Measurements from ENCODE around the gene DDX55. TPM values are rescaled to one million over a fixed set of nuclear protein-coding genes. Genes with fewer than 3 reads are reported as not detected.
A peak's percentile ranks its signal among the peaks of the same experiment; 100 is the strongest.

Gene DDX55
- total and polyA plus RNA-seq, 4 donors: 19.5 to 35.2 (median 28.6) TPM

DNA sequence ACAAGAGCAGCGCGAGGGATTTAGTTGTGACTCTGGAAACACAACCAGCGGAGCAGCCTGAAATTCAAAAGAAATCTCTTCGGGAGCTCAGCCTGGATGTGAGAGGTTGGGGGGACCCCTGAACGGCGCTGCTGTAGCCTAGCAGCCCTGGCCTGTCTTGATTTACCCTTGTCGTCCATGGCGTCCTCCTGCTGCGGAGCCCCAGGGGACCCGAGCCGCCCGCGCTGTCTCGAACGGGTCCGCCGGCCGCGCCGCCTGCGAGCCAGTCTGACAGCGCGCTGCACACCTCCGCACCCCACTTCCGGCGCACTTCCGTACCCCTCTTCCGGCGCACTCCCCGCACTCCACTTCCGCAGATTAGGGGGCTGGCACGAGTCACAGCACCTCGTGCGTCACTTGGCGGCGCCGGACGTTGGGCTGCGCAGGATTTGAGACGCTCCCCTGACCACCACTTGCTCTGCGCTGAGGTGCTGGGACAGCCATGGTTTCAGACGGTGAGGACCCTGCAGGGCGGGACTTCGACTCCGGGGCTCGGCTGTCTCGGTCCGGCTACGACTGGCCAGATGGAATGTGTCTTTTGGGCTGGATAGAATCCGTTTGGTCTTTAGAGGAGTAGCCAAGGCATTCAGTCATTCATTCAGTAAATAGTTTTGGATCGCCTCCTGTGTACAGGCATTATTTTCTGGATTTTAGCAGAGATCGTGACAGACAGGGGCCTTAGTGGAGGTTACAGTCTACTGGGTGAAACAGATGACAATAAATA, 31.7 kb downstream of the DDX55 start, which contains the start of the genes EIF2B1 and GTF2H3:
Gene EIF2B1 (minus strand): TSS at position 308 of the 763 bp plus-strand sequence. CDS start 129 bp downstream, at position 179.
Gene GTF2H3 (plus strand): TSS at position 451 of the 763 bp plus-strand sequence. CDS start 31 bp downstream, at position 482.
- Histone ChIP-seq H3K4me1 (ENCODE audit: control insufficient read depth, insufficient read depth, low read length) (peaks cover 14% of the 10 kb centered on the region), H3K9me3 (ENCODE audit: control insufficient read depth, insufficient read depth, low read length) (no peaks in the 10 kb centered on the region), H3K4me3 (ENCODE audit: low read depth, low read length) (peak within 1 kb of the TSS; percentile 98), H3K27ac (ENCODE audit: low read depth, low read length) (peak within 1 kb of the TSS; percentile 83), H3K36me3 (ENCODE audit: control insufficient read depth, insufficient read depth, low read length) (peaks cover 34% of the 10 kb centered on the region), H3K27me3 (ENCODE audit: control insufficient read depth, insufficient read depth, low read length) (no peaks in the 10 kb centered on the region)
- DNase-seq (ENCODE audit: low read depth in 4 of 6, low spot score in 6 of 6): peak; percentile 93 to 99 (median 94)
- WGBS (ENCODE audit: insufficient coverage): 0% methylated on average over 45 of the region's 52 CpGs

DNA sequence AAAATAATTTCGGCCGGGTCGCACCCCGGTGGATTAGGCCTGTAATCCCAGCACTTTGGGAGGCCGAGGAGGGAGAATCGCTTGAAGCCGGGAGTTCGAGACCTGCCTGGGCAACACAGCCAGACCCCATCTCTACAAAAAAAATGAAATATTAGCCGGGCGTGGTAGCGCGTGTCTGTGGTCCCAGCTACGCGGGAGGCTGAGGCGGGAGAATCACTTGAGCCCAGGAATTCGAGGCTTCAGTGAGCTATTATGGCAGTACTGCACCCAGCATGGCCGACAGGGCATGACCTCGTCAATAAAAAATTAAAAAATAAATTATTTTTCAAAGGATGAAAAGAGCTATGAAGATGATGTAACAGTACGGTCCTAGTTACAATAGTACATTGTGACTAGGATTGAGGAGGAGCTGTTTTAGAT, 32.3 kb downstream of the DDX55 start:
- 25% methylated on average over 17 of the region's 19 CpGs for WGBS (ENCODE audit: insufficient coverage)
- H3K9me3 ChIP-seq (ENCODE audit: control insufficient read depth, insufficient read depth, low read length): no peaks in the 10 kb centered on the region
- H3K36me3 ChIP-seq (ENCODE audit: control insufficient read depth, insufficient read depth, low read length): peaks cover 28% of the 10 kb centered on the region
- H3K27me3 ChIP-seq (ENCODE audit: control insufficient read depth, insufficient read depth, low read length): no peaks in the 10 kb centered on the region
- H3K4me1 ChIP-seq (ENCODE audit: control insufficient read depth, insufficient read depth, low read length): peaks cover 14% of the 10 kb centered on the region
- H3K27ac ChIP-seq (ENCODE audit: low read depth, low read length): peak overlapping the region; percentile 83
- DNase-seq (ENCODE audit: low read depth in 4 of 6, low spot score in 6 of 6): no peak
- peak overlapping the region; percentile 98 for H3K4me3 ChIP-seq (ENCODE audit: low read depth, low read length)

DNA sequence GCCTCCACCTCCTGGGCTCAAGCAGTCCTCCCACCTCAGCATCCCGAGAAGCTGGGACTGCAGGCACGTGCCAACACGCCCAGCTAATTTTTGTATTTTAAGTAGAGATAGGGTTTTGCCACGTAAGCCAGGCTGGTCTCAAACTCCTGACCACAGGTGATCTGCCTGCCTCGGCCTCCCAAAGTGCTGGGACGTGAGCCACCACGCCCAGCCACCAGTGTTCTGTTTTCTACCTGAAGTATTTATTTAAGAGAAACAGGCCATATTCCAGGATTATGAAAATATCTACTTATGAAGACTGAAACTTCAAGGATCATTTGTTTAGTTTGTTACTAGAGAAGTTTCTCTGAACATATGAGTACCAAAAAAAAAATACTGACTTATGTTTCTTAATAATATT, 42.0 kb downstream of the DDX55 start:
- no peak overlapping the region for H3K4me3 ChIP-seq (ENCODE audit: low read depth, low read length)
- H3K27ac ChIP-seq (ENCODE audit: low read depth, low read length): no peak overlapping the region
- H3K4me1 ChIP-seq (ENCODE audit: control insufficient read depth, insufficient read depth, low read length): no peaks in the 10 kb centered on the region
- no CpG with 5 or more reads among the region's 7 CpGs for WGBS (ENCODE audit: insufficient coverage)
- H3K9me3 ChIP-seq (ENCODE audit: control insufficient read depth, insufficient read depth, low read length): no peaks in the 10 kb centered on the region
- DNase-seq (ENCODE audit: low read depth in 4 of 6, low spot score in 6 of 6): no peak
- H3K36me3 ChIP-seq (ENCODE audit: control insufficient read depth, insufficient read depth, low read length): peaks cover 38% of the 10 kb centered on the region
- H3K27me3 ChIP-seq (ENCODE audit: control insufficient read depth, insufficient read depth, low read length): no peaks in the 10 kb centered on the region

DNA sequence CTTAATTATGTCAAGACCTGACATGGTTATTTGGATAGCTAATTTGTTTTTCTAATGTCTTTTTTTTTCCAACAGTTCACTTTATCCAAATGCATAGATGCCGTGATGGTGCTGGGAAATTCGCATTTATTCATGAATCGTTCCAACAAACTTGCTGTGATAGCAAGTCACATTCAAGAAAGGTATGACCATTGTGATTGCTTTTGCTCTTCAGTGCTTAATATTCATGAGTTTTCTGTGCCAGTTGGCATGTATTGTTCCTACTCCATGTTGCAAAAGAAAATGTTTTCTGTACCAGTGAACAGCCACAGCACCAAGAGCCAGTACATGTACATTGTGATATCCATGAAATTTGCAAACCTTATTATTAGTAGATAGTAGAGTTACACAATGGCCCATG, 43.5 kb downstream of the DDX55 start:
- DNase-seq (ENCODE audit: low read depth in 4 of 6, low spot score in 6 of 6): peak in 1 of 6 donors; percentile 84
- no peaks in the 10 kb centered on the region for H3K4me1 ChIP-seq (ENCODE audit: control insufficient read depth, insufficient read depth, low read length)
- H3K36me3 ChIP-seq (ENCODE audit: control insufficient read depth, insufficient read depth, low read length): peaks cover 41% of the 10 kb centered on the region
- WGBS (ENCODE audit: insufficient coverage): 90% methylated on average over 2 of the region's 3 CpGs
- no peak overlapping the region for H3K27ac ChIP-seq (ENCODE audit: low read depth, low read length)
- H3K27me3 ChIP-seq (ENCODE audit: control insufficient read depth, insufficient read depth, low read length): no peaks in the 10 kb centered on the region
- H3K9me3 ChIP-seq (ENCODE audit: control insufficient read depth, insufficient read depth, low read length): no peaks in the 10 kb centered on the region
- no peak overlapping the region for H3K4me3 ChIP-seq (ENCODE audit: low read depth, low read length)

DNA sequence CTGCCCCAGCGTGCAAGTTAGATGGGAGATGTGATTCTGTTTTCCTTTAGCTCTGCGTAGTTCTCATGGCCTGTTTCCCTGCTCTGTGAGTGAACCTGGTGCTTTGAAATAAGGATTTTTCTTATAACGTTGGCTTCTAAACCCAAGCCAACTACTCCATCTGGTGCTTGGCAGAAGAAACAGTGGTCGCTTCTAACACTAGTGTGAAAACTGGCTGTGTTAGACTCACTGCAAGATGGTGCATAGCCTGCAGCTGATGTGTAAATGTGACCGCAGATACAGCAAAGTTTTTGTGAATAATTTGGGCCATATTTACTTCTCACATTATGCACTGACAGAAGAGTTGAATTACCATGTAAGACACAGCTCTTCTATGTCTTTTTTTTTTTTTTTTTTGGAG, 44.0 kb downstream of the DDX55 start:
- no peak overlapping the region for H3K27ac ChIP-seq (ENCODE audit: low read depth, low read length)
- H3K36me3 ChIP-seq (ENCODE audit: control insufficient read depth, insufficient read depth, low read length): peaks cover 41% of the 10 kb centered on the region
- H3K9me3 ChIP-seq (ENCODE audit: control insufficient read depth, insufficient read depth, low read length): no peaks in the 10 kb centered on the region
- peak in 2 of 6 donors; percentile 4 to 97 for DNase-seq (ENCODE audit: low read depth in 4 of 6, low spot score in 6 of 6)
- H3K4me1 ChIP-seq (ENCODE audit: control insufficient read depth, insufficient read depth, low read length): no peaks in the 10 kb centered on the region
- H3K4me3 ChIP-seq (ENCODE audit: low read depth, low read length): no peak overlapping the region
- no CpG with 5 or more reads among the region's 5 CpGs for WGBS (ENCODE audit: insufficient coverage)
- no peaks in the 10 kb centered on the region for H3K27me3 ChIP-seq (ENCODE audit: control insufficient read depth, insufficient read depth, low read length)

DNA sequence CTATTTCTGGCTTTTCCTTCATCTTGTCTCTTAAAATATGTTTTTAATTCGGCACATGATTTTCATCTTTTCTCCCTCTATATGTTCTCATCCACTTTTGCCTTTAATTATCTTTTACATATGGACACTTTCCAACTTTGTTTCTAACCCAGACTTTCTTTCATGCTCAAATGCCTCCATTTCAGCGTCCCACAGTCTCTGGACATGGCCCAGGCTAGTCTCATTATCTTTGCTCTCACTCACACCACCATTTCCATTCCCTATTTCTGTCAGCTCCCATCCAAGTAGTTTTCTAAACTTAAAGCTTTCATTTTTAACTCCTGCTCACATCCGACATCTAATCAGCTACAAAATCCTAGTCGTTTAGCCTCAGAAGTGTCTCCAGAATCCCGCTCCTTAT, 46.5 kb downstream of the DDX55 start:
- Histone ChIP-seq H3K4me1 (ENCODE audit: control insufficient read depth, insufficient read depth, low read length) (no peaks in the 10 kb centered on the region), H3K9me3 (ENCODE audit: control insufficient read depth, insufficient read depth, low read length) (no peaks in the 10 kb centered on the region), H3K27me3 (ENCODE audit: control insufficient read depth, insufficient read depth, low read length) (no peaks in the 10 kb centered on the region), H3K27ac (ENCODE audit: low read depth, low read length) (no peak overlapping the region), H3K4me3 (ENCODE audit: low read depth, low read length) (no peak overlapping the region), H3K36me3 (ENCODE audit: control insufficient read depth, insufficient read depth, low read length) (peaks cover 33% of the 10 kb centered on the region)
- DNase-seq (ENCODE audit: low read depth in 4 of 6, low spot score in 6 of 6): peak in 1 of 6 donors; percentile 83
- 98% methylated on average over 3 of the region's 5 CpGs for WGBS (ENCODE audit: insufficient coverage)

DNA sequence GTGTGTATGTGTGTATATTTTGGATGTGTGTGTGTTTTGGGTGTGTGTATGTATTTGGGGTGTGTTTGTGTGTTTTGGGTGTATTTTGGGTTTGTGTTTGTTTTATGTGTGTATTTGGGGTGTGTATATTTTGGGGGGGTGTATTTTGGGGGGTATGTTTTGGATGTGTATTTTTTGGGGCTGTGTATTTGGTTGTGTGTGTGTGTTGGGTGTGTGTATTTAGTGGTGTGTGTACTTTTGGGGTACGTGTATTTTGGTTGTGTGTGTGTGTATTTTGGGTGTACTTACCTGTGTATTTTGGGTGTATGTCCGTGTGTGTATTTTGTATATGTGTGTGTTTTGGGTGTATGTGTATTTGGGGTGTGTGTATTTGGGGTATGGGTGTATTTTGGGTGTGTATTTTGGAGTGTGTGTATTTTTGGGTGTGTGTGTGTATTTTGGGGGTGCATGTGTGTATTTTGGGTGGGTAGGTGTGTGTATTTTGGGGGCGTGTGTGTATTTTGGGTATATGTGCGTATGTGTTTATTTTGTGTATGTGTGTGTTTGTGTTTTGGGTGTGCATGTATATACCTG, 52.3 kb downstream of the DDX55 start:
- Histone ChIP-seq H3K27ac (ENCODE audit: low read depth, low read length) (no peak overlapping the region), H3K4me1 (ENCODE audit: control insufficient read depth, insufficient read depth, low read length) (no peaks in the 10 kb centered on the region), H3K36me3 (ENCODE audit: control insufficient read depth, insufficient read depth, low read length) (peaks cover 25% of the 10 kb centered on the region), H3K9me3 (ENCODE audit: control insufficient read depth, insufficient read depth, low read length) (no peaks in the 10 kb centered on the region), H3K27me3 (ENCODE audit: control insufficient read depth, insufficient read depth, low read length) (no peaks in the 10 kb centered on the region), H3K4me3 (ENCODE audit: low read depth, low read length) (no peak overlapping the region)
- WGBS (ENCODE audit: insufficient coverage): 99% methylated on average over 4 of the region's 4 CpGs
- DNase-seq (ENCODE audit: low read depth in 4 of 6, low spot score in 6 of 6): no peak

DNA sequence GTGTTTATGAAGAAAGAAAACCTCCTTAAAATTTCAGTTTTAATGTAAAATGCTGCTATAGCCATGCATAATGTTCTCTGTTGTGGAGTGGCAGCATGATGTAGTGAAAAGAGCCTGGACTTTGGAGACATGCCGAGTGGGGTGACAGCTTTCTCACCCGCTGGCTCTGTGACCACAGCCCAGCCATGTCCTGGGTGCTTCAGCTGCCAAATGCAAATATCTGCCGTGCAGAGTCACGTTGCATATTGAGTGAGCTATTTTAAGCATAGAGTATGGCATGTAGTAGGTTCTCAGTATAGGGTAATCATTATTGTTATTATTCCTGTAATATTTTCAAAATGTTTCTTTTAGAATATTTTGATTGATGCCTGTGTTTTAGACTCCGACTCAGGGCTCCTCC, 53.5 kb downstream of the DDX55 start:
- WGBS (ENCODE audit: insufficient coverage): 85% methylated on average over 2 of the region's 5 CpGs
- peak in 1 of 6 donors; percentile 69 for DNase-seq (ENCODE audit: low read depth in 4 of 6, low spot score in 6 of 6)
- Histone ChIP-seq H3K4me1 (ENCODE audit: control insufficient read depth, insufficient read depth, low read length) (no peaks in the 10 kb centered on the region), H3K9me3 (ENCODE audit: control insufficient read depth, insufficient read depth, low read length) (no peaks in the 10 kb centered on the region), H3K36me3 (ENCODE audit: control insufficient read depth, insufficient read depth, low read length) (peaks cover 21% of the 10 kb centered on the region), H3K4me3 (ENCODE audit: low read depth, low read length) (no peak overlapping the region), H3K27me3 (ENCODE audit: control insufficient read depth, insufficient read depth, low read length) (no peaks in the 10 kb centered on the region), H3K27ac (ENCODE audit: low read depth, low read length) (no peak overlapping the region)

DNA sequence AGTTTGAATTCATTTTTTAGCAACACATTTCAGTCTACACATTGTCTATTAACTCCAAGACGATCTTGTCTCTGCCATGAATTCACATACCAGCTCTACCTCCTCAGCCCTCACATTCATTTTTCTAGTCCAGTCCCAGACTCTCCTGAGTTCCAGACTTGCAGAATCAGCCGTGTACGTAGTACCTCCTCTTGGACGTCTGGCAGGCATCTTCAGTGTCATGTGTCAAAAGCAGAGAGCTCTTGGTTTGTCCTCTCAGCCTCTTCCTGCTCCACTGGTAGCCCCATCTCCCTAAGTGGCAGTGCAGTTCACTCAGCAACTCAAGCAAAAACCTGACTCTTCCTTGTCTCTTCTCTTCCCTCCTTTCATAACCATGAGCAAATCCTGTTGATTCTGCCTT, 54.5 kb downstream of the DDX55 start:
- Histone ChIP-seq H3K9me3 (ENCODE audit: control insufficient read depth, insufficient read depth, low read length) (no peaks in the 10 kb centered on the region), H3K27me3 (ENCODE audit: control insufficient read depth, insufficient read depth, low read length) (no peaks in the 10 kb centered on the region), H3K36me3 (ENCODE audit: control insufficient read depth, insufficient read depth, low read length) (peaks cover 19% of the 10 kb centered on the region), H3K4me3 (ENCODE audit: low read depth, low read length) (no peak overlapping the region), H3K27ac (ENCODE audit: low read depth, low read length) (no peak overlapping the region), H3K4me1 (ENCODE audit: control insufficient read depth, insufficient read depth, low read length) (no peaks in the 10 kb centered on the region)
- 86% methylated on average over 4 of the region's 4 CpGs for WGBS (ENCODE audit: insufficient coverage)
- no peak for DNase-seq (ENCODE audit: low read depth in 4 of 6, low spot score in 6 of 6)

DNA sequence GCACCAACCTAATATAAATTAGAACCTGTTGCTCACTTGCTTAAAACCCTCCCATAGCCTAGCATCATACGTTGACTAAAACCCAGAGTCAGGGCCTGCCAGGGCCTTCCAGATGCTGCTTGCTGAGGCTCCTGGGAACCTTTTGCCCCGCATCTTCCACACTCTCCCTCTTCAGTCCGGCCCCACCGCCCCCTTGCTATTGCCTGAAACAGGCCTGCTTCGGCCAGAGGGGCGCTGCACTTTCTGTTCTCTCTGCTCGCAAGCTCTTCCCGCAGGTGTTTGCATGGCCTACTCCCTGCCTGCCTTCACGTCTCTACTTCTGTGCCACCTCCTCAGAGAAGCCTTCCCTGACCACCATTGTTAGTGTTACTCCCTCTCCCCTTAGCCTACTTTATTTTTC, 55.3 kb downstream of the DDX55 start:
- Histone ChIP-seq H3K27me3 (ENCODE audit: control insufficient read depth, insufficient read depth, low read length) (no peaks in the 10 kb centered on the region), H3K4me1 (ENCODE audit: control insufficient read depth, insufficient read depth, low read length) (no peaks in the 10 kb centered on the region), H3K36me3 (ENCODE audit: control insufficient read depth, insufficient read depth, low read length) (peaks cover 19% of the 10 kb centered on the region), H3K27ac (ENCODE audit: low read depth, low read length) (no peak overlapping the region), H3K4me3 (ENCODE audit: low read depth, low read length) (no peak overlapping the region), H3K9me3 (ENCODE audit: control insufficient read depth, insufficient read depth, low read length) (no peaks in the 10 kb centered on the region)
- no peak for DNase-seq (ENCODE audit: low read depth in 4 of 6, low spot score in 6 of 6)
- WGBS (ENCODE audit: insufficient coverage): 84% methylated on average over 9 of the region's 9 CpGs
